HG03521 (cell line): ENCODE measurements around the gene USP40.

Experiments
- ATAC-seq: cut with Tn5 transposase; IDR thresholded peaks from one replicate; pipeline ENCODE4 v1.9.1; 2021; ENCODE audit warnings: mild to moderate bottlenecking, moderate library complexity; ENCODE audit not compliant: unreplicated experiment

Gene USP40

GRCh38 chr2:233462826-233463470 is 103.6 kb downstream of the USP40 start:
- no peak for ATAC-seq

GRCh38 chr2:233462202-233462785 is 104.3 kb downstream of the USP40 start:
- no peak for ATAC-seq

GRCh38 chr2:233461481-233461891 is 105.1 kb downstream of the USP40 start:
- no peak for ATAC-seq

GRCh38 chr2:233460726-233461441 is 105.7 kb downstream of the USP40 start:
- ATAC-seq = no peak

- ATAC-seq = no peak
These were observed 107.2 kb downstream of the USP40 start for GRCh38 chr2:233459426-233459825.

GRCh38 chr2:233458826-233459225 is 107.8 kb downstream of the USP40 start:
- ATAC-seq = no peak

- no peak for ATAC-seq
These were observed 108.5 kb downstream of the USP40 start for GRCh38 chr2:233458031-233458610.

GRCh38 chr2:233457356-233457755 is 109.2 kb downstream of the USP40 start:
- no peak for ATAC-seq

- no peak for ATAC-seq
These were observed 109.6 kb downstream of the USP40 start for GRCh38 chr2:233456934-233457333.

- no peak for ATAC-seq
These were observed 110.5 kb downstream of the USP40 start for GRCh38 chr2:233456111-233456510.

- no peak for ATAC-seq
These were observed 111.1 kb downstream of the USP40 start for GRCh38 chr2:233455491-233455890.

- no peak for ATAC-seq
These were observed 111.6 kb downstream of the USP40 start for GRCh38 chr2:233455006-233455405.

GRCh38 chr2:233453916-233454315 is 112.7 kb downstream of the USP40 start:
- no peak for ATAC-seq

GRCh38 chr2:233453111-233453915 is 113.3 kb downstream of the USP40 start:
- no peak for ATAC-seq

- no peak for ATAC-seq
These were observed 114.6 kb downstream of the USP40 start for GRCh38 chr2:233451950-233452349.

- ATAC-seq = no peak
These were observed 115.6 kb downstream of the USP40 start for GRCh38 chr2:233450864-233451575.

- no peak for ATAC-seq
These were observed 116.4 kb downstream of the USP40 start for GRCh38 chr2:233449921-233450863.

GRCh38 chr2:233449081-233449901 is 117.3 kb downstream of the USP40 start:
- no peak for ATAC-seq
